IMR-90 (cell line): ENCODE measurements around the gene SCFD1. TPM values are rescaled to one million over a fixed set of nuclear protein-coding genes. Genes with fewer than 3 reads are reported as not detected.

Experiments used
- ATAC-seq: fragments of 200-7000 bp; cut with Tn5 transposase; 2 replicates; pipeline ENCODE4 v1.9.1; 2020; ENCODE audit warnings: low read depth, mild to moderate bottlenecking, moderate library complexity
- BruUV-seq: library from RNA; stranded (reverse); fragments of 400-500 nt; replicated peaks from 2 replicates; lab custom pipeline; 2021; lab: Mats Ljungman, UMichigan
- CTCF ChIA-PET: fragments of 300-600 bp; formaldehyde crosslinking; extraction: SDS; loops from one replicate; lab custom pipeline; 2021; ENCODE audit warnings: antibody characterized with exemption; lab: Yijun Ruan, JAX
- POLR2A ChIA-PET: fragments of 300-600 bp; sonication (Branson Sonifier 250); formaldehyde crosslinking; loops from one replicate; lab custom pipeline; 2022; ENCODE audit warnings: antibody characterized with exemption; ENCODE audit not compliant: unreplicated experiment; lab: Charles Lee
- DNase-seq: peaks from one replicate; pipeline ENCODE4 v3.0.0; 2013
- H2AFZ ChIP-seq: replicated peaks from 2 replicates; pipeline ENCODE3; 2013; ENCODE audit warnings: low read length, mild to moderate bottlenecking; ENCODE audit not compliant: poor library complexity
- H2AK5ac ChIP-seq: 2 replicates; pipeline ENCODE4 v1.6.1; 2013; ENCODE audit warnings: low read depth, low read length, inconsistent platforms
- H2AK9ac ChIP-seq: replicated peaks from 2 replicates; pipeline ENCODE3; 2013; ENCODE audit warnings: mild to moderate bottlenecking, low read depth, low read length, moderate library complexity; ENCODE audit not compliant: poor library complexity
- H2BK120ac ChIP-seq: 2 replicates; pipeline ENCODE4 v1.6.1; 2013; ENCODE audit warnings: low read depth, low read length, inconsistent platforms
- H2BK15ac ChIP-seq: 3 replicates; pipeline ENCODE4 v1.6.1; 2013; ENCODE audit warnings: low read depth, low read length, inconsistent platforms
- H2BK20ac ChIP-seq: 2 replicates; pipeline ENCODE4 v1.6.1; 2013; ENCODE audit warnings: low read depth, mild to moderate bottlenecking, inconsistent platforms, low read length, moderate library complexity
- H2BK5ac ChIP-seq: 2 replicates; pipeline ENCODE4 v1.6.1; 2013; ENCODE audit warnings: mild to moderate bottlenecking, low read depth, low read length, inconsistent platforms; ENCODE audit not compliant: poor library complexity, severe bottlenecking
- H3K14ac ChIP-seq: replicated peaks from 2 replicates; pipeline ENCODE4 v1.6.1; 2013; ENCODE audit warnings: low read depth, low read length, inconsistent platforms
- H3K18ac ChIP-seq: 2 replicates; pipeline ENCODE4 v1.6.1; 2013; ENCODE audit warnings: low read depth, low read length, control low read depth
- H3K23ac ChIP-seq: 2 replicates; pipeline ENCODE4 v1.6.1; 2013; ENCODE audit warnings: low read depth, low read length, inconsistent platforms
- H3K27ac ChIP-seq: 2 replicates; pipeline ENCODE4 v1.5.1; 2013; ENCODE audit warnings: mild to moderate bottlenecking, control low read depth, low read length; ENCODE audit not compliant: insufficient read depth
- H3K27me3 ChIP-seq: 2 replicates; pipeline ENCODE4 v1.6.1; 2013; ENCODE audit warnings: low read length; ENCODE audit not compliant: control insufficient read depth, insufficient read depth
- H3K36me3 ChIP-seq: 2 replicates; pipeline ENCODE4 v1.6.1; 2013; ENCODE audit warnings: low read length, mixed read lengths; ENCODE audit not compliant: control insufficient read depth, insufficient read depth
- H3K4ac ChIP-seq: 2 replicates; pipeline ENCODE4 v1.6.1; 2013; ENCODE audit warnings: low read depth, low read length, inconsistent platforms
- H3K4me1 ChIP-seq: 2 replicates; pipeline ENCODE4 v1.6.1; 2013; ENCODE audit warnings: low read length, mixed read lengths; ENCODE audit not compliant: control insufficient read depth, insufficient read depth
- H3K4me2 ChIP-seq: 2 replicates; pipeline ENCODE4 v1.6.1; 2013; ENCODE audit warnings: low read depth, mild to moderate bottlenecking, control low read depth, low read length, moderate library complexity
- H3K4me3 ChIP-seq: 2 replicates; pipeline ENCODE4 v1.5.1; 2013; ENCODE audit warnings: low read depth, mild to moderate bottlenecking, control low read depth, low read length, moderate library complexity; ENCODE audit not compliant: insufficient read depth
- H3K56ac ChIP-seq: 2 replicates; pipeline ENCODE4 v1.6.1; 2013; ENCODE audit warnings: low read length, inconsistent platforms; ENCODE audit not compliant: insufficient read depth; ENCODE audit errors: extremely low read depth
- H3K79me1 ChIP-seq, 2 experiments: 2 replicates each; pipeline ENCODE4 v1.6.1; 2013; ENCODE audit warnings: low read length in 2 of 2, inconsistent platforms in 1 of 2, low read depth in 1 of 2
- H3K9ac ChIP-seq: 2 replicates; pipeline ENCODE4 v1.6.1; 2013; ENCODE audit warnings: low read depth, low read length, control low read depth
- H3K9me1 ChIP-seq: 2 replicates; pipeline ENCODE4 v1.6.1; 2013; ENCODE audit warnings: low read length, inconsistent platforms; ENCODE audit not compliant: insufficient read depth
- H3K9me3 ChIP-seq: 2 replicates; pipeline ENCODE4 v1.6.1; 2013; ENCODE audit warnings: low read length; ENCODE audit not compliant: control insufficient read depth, insufficient read depth
- H4K20me1 ChIP-seq: 2 replicates; pipeline ENCODE4 v1.6.1; 2013; ENCODE audit warnings: low read length, inconsistent platforms; ENCODE audit not compliant: insufficient read depth
- H4K5ac ChIP-seq: 2 replicates; pipeline ENCODE4 v1.6.1; 2013; ENCODE audit warnings: mild to moderate bottlenecking, low read depth, low read length, control low read depth
- H4K8ac ChIP-seq, 2 experiments: 2 replicates each; pipeline ENCODE4 v1.6.1; 2013; ENCODE audit warnings: low read depth in 2 of 2, low read length in 2 of 2, control low read depth in 1 of 2, inconsistent platforms in 1 of 2
- H4K91ac ChIP-seq: 2 replicates; pipeline ENCODE4 v1.6.1; 2013; ENCODE audit warnings: low read depth, low read length, inconsistent platforms; ENCODE audit not compliant: insufficient read depth
- CEBPB ChIP-seq: IDR thresholded peaks from 2 replicates; pipeline ENCODE4 v1.6.1; 2012; ENCODE audit warnings: low read depth, low read length, improper control_type of control experiment
- FOS ChIP-seq: fragments of 150-350 bp; IDR thresholded peaks from 2 replicates; pipeline ENCODE4 v1.6.1; 2016; ENCODE audit warnings: low read depth, low read length
- RAD21 ChIP-seq: IDR thresholded peaks from 2 replicates; pipeline ENCODE4 v1.6.1; 2012; ENCODE audit warnings: low read length, improper control_type of control experiment
- RCOR1 ChIP-seq: IDR thresholded peaks from 2 replicates; pipeline ENCODE4 v1.6.1; 2012; ENCODE audit warnings: mild to moderate bottlenecking, low read length, improper control_type of control experiment; ENCODE audit not compliant: insufficient replicate concordance
- SMC3 ChIP-seq: fragments of 150-350 bp; IDR thresholded peaks from 2 replicates; pipeline ENCODE4 v1.6.1; 2016; ENCODE audit warnings: low read depth, mild to moderate bottlenecking, antibody characterized with exemption, low read length, moderate library complexity
- WGBS, 2 experiments: methylation state at CpG; one replicate each; pipeline versions ENCODE4 v1.1.5 to v1.1.7; 2013; ENCODE audit warnings: missing lambda C conversion rate in 2 of 2; ENCODE audit not compliant: insufficient read length in 1 of 2; ENCODE audit errors: extremely low coverage in 2 of 2; 5-methylcytosine and 5-hydroxymethylcytosine counted together
- dilution Hi-C: fragments of 300-500 bp; cut with HindIII; formaldehyde crosslinking; loops from one replicate; pipeline ENCODE4 v1.14.3; 2018; ENCODE audit warnings: low sequenced_read_pairs; ENCODE audit not compliant: unreplicated experiment
- in situ Hi-C: fragments of 300-500 bp; cut with MboI; formaldehyde crosslinking; loops from 3 replicates; pipeline ENCODE4 v1.14.3; 2019; ENCODE audit warnings: low sequenced_read_pairs, inconsistent platforms, mixed read lengths
- intact Hi-C: fragments of 100-400 bp; cut with micrococcal nuclease; formaldehyde crosslinking; loops from 2 replicates; pipeline ENCODE4 v1.10.0; 2022
- polyA plus RNA-seq, 3 experiments: library from polyadenylated mRNA; depleted of rRNA; stranded (reverse); fragments of >200 nt; gene quantifications; 2 replicates each; pipeline ENCODE4 v1.2.3, GENCODE V29; 2012; ENCODE audit warnings: low replicate concordance in 1 of 3
- total RNA-seq: library from RNA; depleted of rRNA; stranded (reverse); fragments of >200 nt; gene quantifications from 2 replicates; pipeline ENCODE4 v1.2.3, GENCODE V29; 2012
- TF ChIP-seq, protein P1 (sequence below): conservative IDR thresholded peaks from 2 replicates; pipeline ENCODE4 v1.5.1; 2012; ENCODE audit warnings: mild to moderate bottlenecking, low read depth, low read length, improper control_type of control experiment

The SCFD1 gene
- total and polyA plus RNA-seq, 2 of the 4 experiments (the other 2 are of a cell fraction) = 51.4 to 74.0 TPM

DNA sequence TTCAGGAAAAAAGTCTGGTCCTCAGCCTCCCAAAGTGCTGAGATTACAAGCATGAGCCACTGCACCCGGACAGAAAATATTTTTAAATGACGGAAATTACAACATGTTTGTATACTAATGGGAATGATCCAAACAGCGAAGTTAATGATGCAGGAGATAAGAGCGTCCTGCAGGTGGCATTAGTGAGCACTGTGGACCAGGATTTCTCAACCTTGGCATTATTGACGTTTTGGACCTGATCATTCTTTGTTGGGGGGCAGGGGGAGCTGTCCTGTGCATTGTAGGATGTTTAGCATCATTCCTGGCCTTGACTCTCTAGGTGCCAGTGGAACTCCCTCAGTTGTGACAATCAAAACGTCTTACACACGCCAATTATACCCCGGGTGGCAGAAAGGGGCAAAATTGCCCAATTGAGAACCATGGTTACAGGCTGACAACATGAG lies 34.1 kb downstream of the SCFD1 start:
- DNase-seq = peak; percentile 26
- Histone ChIP-seq H2BK20ac (no peak overlapping the region), H3K27ac (no peak overlapping the region), H3K9me1 (no peaks in the 10 kb centered on the region; the same call in none of the 2 replicates), H4K8ac (no peak overlapping the region), H3K18ac (no peak overlapping the region), H4K91ac (no peak overlapping the region), H2BK120ac (no peak overlapping the region), H4K5ac (no peak overlapping the region), H2BK5ac (no peak overlapping the region), H3K4me3 (no peak overlapping the region), H3K36me3 (peaks cover 36% of the 10 kb centered on the region), H2BK15ac (no peak overlapping the region), H3K23ac (no peak overlapping the region), H3K9me3 (no peaks in the 10 kb centered on the region), H3K79me1 (peaks cover 11 to 27% of the 10 kb centered on the region in 2 experiments; a peak in 3 of 4 replicates), H3K14ac (no peak overlapping the region), H3K4me1 (peaks cover 2% of the 10 kb centered on the region; the same call in 1 of the 2 replicates), H4K20me1 (peaks cover 5% of the 10 kb centered on the region; the same call in 1 of the 2 replicates), H3K4me2 (no peak overlapping the region), H2AK5ac (no peak overlapping the region), H3K56ac (no peak overlapping the region), H3K9ac (no peak overlapping the region), H2AFZ (no peak overlapping the region), H3K27me3 (no peaks in the 10 kb centered on the region), H3K4ac (no peak overlapping the region), H2AK9ac (peak overlapping the region; percentile 11)
- ChIA-PET CTCF (no interaction called here), POLR2A (no interaction called here)
- in situ Hi-C loops (loop anchor here (10.0 kb wide), 1 partner anchor 249 kb away; no protein-coding TSS in a partner anchor), dilution Hi-C loops (no loop called here), intact Hi-C loops (loop anchor here (2.0 kb wide), 1 partner anchor 251 kb away; no protein-coding TSS in a partner anchor)
- TF ChIP-seq RAD21 = 0 out of 2 replicates have a peak, but pooled peaks have one; percentile 21
- no peak for TF ChIP-seq RCOR1
- no peak for TF ChIP-seq FOS
- TF ChIP-seq, protein P1, sequence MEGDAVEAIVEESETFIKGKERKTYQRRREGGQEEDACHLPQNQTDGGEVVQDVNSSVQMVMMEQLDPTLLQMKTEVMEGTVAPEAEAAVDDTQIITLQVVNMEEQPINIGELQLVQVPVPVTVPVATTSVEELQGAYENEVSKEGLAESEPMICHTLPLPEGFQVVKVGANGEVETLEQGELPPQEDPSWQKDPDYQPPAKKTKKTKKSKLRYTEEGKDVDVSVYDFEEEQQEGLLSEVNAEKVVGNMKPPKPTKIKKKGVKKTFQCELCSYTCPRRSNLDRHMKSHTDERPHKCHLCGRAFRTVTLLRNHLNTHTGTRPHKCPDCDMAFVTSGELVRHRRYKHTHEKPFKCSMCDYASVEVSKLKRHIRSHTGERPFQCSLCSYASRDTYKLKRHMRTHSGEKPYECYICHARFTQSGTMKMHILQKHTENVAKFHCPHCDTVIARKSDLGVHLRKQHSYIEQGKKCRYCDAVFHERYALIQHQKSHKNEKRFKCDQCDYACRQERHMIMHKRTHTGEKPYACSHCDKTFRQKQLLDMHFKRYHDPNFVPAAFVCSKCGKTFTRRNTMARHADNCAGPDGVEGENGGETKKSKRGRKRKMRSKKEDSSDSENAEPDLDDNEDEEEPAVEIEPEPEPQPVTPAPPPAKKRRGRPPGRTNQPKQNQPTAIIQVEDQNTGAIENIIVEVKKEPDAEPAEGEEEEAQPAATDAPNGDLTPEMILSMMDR = peak; percentile 57
- peak; percentile 71 for TF ChIP-seq CEBPB
- peak; percentile 22; the same call in 1 of the 2 replicates for TF ChIP-seq SMC3
- BruUV-seq = no TSS peak
- WGBS, 2 experiments = 74% methylated on average over 6 of the region's 8 CpGs; no CpG with 5 or more reads in 1 of the 2 experiments
- no peak for ATAC-seq
